Thyroid gland (tissue), 4 donors: ENCODE measurements around the gene SRSF5.
"Not testable (repeated sequence)": the region's sequence is repeated elsewhere in the genome, so short reads cannot be mapped to it uniquely, and the experiment has no call there.

Source experiments
- POLR2A ChIP-seq, 2 donors: fragments of 450-650 bp; IDR thresholded peaks; one replicate each; pipeline ENCODE4 v1.6.1; 2017; ENCODE audit warnings: antibody characterized with exemption in 2 of 2, mild to moderate bottlenecking in 2 of 2, moderate library complexity in 1 of 2
- TF ChIP-seq, protein P1 (sequence below), 6 experiments: fragments of 200-600 bp in 3 of 6; fragments of 450-650 bp in 3 of 6; sonication (generic) in 3 of 6; IDR thresholded peaks; one replicate each; pipeline ENCODE4 v1.5.1; 2016 to 2019; ENCODE audit warnings: antibody characterized with exemption in 6 of 6, mild to moderate bottlenecking in 2 of 6, inconsistent platforms in 1 of 6, moderate library complexity in 1 of 6

DNA sequence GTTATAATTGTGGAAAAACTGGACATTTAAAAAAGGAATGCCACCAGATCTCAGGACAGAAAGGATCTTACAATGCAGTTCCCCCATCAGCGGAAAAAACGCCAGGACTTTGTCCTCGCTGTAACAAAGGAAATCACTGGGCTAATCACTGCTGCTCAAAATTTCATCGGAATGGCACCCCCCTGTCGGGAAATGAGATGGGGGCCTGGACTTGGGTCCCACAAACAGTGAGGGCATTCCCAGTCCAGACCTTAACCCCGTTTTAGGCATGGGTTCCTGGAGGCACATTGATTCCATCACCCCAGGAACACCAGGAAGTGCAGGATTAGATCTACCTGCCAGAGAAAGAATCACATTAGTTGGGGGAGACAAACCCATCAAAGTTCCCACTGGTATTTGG, 46.4 kb downstream of the SRSF5 start:
- TF ChIP-seq, protein P1, sequence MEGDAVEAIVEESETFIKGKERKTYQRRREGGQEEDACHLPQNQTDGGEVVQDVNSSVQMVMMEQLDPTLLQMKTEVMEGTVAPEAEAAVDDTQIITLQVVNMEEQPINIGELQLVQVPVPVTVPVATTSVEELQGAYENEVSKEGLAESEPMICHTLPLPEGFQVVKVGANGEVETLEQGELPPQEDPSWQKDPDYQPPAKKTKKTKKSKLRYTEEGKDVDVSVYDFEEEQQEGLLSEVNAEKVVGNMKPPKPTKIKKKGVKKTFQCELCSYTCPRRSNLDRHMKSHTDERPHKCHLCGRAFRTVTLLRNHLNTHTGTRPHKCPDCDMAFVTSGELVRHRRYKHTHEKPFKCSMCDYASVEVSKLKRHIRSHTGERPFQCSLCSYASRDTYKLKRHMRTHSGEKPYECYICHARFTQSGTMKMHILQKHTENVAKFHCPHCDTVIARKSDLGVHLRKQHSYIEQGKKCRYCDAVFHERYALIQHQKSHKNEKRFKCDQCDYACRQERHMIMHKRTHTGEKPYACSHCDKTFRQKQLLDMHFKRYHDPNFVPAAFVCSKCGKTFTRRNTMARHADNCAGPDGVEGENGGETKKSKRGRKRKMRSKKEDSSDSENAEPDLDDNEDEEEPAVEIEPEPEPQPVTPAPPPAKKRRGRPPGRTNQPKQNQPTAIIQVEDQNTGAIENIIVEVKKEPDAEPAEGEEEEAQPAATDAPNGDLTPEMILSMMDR (IDR thresholded peaks at IDR 0.05), result not testable (repeated sequence)
- TF ChIP-seq POLR2A (IDR thresholded peaks at IDR 0.05), result not testable (repeated sequence)
